HG02642 (cell line): ENCODE results near the gene NDRG2.
A peak's percentile ranks its signal among the peaks of the same experiment; 100 is the strongest.

Experiments used
- ATAC-seq: cut with Tn5 transposase; IDR thresholded peaks from one replicate; pipeline ENCODE4 v1.9.1; 2021; ENCODE audit warnings: mild to moderate bottlenecking; ENCODE audit not compliant: unreplicated experiment, poor library complexity

The NDRG2 gene

GRCh38 chr14:20980906-20981305 lies 44.0 kb downstream of the NDRG2 start:
- ATAC-seq, result no peak

- ATAC-seq, result no peak
These were observed 46.2 kb downstream of the NDRG2 start for GRCh38 chr14:20978687-20979086.

GRCh38 chr14:20976291-20976690 lies 48.6 kb downstream of the NDRG2 start:
- no peak for ATAC-seq

DNA sequence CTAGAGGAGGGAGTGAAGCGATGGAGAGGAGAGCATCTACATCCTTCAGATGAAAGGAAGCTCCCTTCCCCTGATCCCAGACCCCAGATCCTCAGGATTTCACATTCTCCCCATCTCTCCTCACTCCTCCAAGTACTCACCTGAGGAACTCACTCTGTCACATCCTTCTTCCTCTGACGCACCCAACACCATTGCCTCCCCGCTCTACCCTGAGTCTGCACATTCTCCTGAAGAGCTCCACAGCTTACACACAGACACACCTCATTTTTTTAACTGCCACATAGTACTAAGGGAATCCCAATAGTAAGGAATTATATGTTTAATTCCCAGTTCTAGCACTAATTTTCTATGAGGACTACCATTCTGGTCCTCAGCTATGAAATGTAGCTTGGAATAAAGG lies 51.4 kb downstream of the NDRG2 start:
- ATAC-seq, result no peak

DNA sequence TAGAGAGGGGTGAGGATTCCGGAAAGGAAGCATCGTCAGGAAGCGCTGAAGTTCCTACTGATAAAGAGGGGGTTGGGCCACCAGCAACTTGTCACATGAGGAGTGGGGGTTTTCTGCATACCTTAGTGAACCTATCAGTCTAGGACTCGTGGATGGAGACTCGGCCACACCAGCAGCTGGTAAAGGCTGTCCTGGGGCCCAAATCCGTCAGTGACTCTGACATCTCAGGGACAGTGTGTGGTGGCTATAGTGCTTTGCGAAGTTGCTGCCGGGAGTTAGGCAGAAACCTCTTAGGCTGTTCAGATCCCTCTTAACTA lies 53.2 kb downstream of the NDRG2 start:
- ATAC-seq, result no peak

GRCh38 chr14:20970983-20971704 lies 53.7 kb downstream of the NDRG2 start:
- ATAC-seq, result peak; percentile 95

DNA sequence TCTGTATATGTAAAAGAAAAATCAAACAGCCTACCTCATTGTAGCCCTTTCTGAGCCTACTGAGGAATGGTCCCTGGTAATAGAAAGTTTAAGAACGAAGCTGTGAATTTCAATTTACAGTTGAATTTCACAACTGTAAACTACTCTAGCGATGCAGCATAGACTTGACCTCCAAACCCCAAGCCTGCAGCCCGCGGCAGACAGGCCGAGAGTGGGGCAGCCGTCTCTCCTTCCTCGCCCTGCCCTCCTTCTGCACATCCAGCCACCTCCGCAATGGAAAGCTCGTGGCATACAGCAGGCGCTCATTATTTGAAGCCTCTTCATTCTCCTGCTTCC lies 54.2 kb downstream of the NDRG2 start:
- ATAC-seq, result no peak

- no peak for ATAC-seq
These were observed 55.5 kb downstream of the NDRG2 start for GRCh38 chr14:20969336-20969735.
